GM19467 (cell line): ENCODE data around the gene ZNF117.
"Not testable (repeated sequence)": the region's sequence is repeated elsewhere in the genome, so short reads cannot be mapped to it uniquely, and the experiment has no call there.

Experiments
- ATAC-seq: cut with Tn5 transposase; IDR thresholded peaks from one replicate; pipeline ENCODE4 v1.9.1; 2021; ENCODE audit warnings: mild to moderate bottlenecking, moderate library complexity; ENCODE audit not compliant: unreplicated experiment

Gene ZNF117

DNA sequence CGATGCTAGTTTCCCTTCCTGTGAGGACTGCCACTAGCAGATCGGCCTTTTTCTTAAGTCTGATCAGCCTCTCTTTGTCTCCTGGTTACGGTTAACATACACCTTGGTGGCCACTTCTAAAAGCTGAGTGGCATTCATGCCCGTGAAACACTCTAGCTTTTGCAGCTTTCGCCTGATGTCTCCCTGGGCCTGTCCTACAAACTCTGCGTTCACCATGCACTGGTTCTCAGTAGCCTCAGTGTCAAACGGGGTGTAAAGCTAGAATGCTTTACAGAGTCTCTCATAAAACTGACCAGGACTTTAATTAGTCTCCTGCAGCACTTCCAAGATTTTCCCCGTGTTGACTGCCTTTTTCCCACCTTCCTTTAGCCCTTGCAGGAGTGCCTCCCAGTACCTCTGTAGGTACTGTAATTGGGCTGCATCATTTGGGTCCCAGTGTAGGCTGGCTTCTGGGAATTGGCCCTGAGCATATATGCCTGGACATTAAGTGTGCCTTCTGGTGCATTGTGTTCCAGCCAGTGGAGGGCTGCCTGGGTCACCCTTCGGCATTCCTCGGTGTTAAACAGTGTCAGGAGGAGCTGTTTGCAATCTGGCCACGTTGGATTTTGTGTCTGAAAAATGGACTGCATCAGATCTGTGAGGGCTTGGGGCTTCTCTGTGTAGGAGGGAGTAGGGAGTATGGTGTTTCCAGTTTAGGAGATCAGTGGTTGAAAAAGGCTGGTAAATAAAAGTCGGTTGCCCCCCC, 6.5 kb upstream of the ZNF117 start:
- ATAC-seq: no peak

DNA sequence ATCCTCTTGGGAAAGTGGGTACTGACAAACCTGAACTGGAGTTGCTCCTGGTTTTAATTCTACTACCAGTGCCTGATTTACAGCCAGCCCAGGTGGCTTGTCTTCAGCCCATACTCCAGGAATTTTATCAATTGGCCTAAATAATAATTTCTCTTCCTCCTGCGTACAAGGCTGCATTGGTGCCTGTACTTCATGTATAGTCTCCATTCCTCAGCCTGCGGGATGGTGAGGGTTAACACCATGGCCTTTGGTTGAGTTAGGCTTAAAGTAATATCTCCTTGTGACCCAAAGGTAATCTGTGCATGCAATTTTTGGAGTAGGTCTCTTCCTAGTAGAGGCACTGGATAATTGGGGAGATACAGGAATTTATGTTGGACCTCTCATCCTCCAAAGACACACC, 5.5 kb upstream of the ZNF117 start:
- no peak for ATAC-seq

DNA sequence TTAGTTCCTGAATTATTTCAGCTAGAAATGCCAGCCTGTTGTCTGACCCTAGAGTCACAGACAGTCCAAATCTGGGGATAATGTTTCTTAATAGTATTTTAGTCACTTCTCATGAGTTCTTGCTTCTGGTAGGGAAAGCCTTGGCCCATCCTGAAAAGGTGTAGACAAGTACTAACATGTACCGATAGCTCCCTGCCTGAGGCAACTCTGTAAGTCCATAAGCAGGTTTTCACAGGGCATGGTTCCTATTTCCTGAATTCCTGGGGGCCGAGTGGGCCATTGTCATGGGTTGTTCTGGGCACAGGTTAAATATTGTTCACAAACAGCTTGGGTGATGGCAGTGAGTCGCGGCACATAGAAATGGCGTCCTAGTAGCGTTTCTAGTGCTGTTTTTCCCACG, 3.1 kb upstream of the ZNF117 start:
- ATAC-seq: no peak

- ATAC-seq: no peak
Measured at GRCh38 chr7:64992971-64993370, 2.1 kb upstream of the ZNF117 start.

GRCh38 chr7:64990216-64990615, 620 bp downstream of the ZNF117 start:
- ATAC-seq: no peak

DNA sequence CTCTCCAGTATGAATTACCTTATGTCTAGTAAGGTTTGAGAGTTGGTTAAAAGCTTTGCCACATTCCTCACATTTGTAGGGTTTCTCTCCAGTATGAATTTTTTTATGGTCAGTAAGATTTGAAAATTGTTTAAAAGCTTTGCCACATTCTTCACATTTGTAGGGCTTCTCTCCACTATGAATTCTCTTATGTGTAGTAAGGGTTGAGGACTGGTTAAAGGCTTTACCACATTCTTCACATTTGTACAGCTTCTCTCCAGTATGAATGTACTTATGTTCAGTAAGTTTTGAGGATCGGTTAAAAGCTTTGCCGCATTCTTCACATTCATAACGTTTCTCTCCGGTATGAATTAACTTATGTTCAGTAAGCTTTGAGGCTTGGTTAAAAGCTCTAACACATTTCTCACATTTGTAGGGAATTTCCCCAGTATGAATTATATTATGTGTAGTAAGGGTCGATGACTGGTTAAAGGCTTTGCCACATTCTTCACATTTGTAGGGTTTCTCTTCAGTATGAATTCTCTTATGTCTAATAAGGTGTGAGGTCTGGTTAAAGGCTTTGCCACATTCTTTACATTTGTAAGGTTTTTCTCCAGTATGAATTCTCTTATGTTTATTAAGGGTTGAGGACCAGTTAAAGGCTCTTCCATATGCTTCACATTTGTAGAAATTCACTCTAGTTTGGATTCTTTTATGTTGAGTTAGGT, 12.2 kb downstream of the ZNF117 start:
- ATAC-seq: no peak

- no peak for ATAC-seq
Measured at GRCh38 chr7:64965594-64965993, 25.2 kb downstream of the ZNF117 start.

GRCh38 chr7:64959072-64959747, 31.6 kb downstream of the ZNF117 start:
- no peak for ATAC-seq

DNA sequence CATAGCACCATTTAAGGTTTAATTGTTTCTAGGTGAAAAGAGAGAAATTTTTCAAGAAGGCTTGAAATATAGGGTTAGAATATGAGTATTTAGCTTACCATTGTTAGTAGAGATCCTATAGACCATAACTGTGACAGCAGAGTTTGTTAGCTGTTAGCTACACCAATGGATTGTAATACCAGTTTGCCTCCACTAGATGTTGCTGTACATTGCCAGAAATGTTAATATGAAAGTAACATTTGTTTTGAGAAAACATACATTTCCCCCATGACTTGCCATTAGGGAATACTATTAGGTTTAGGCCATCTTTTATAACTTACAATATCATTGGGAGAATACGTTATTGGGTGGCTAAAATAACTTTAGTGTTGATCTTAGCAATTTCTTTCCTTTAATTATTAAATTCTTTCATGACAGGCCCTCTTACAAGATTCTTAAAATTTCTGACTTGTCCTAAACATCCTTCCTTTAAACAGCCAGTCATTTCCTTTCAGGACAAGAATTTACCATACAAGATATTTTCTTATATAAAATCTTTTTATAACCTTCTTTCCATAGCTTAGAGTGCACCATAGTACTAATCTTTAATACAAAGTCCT, 39.5 kb downstream of the ZNF117 start:
- no peak for ATAC-seq

DNA sequence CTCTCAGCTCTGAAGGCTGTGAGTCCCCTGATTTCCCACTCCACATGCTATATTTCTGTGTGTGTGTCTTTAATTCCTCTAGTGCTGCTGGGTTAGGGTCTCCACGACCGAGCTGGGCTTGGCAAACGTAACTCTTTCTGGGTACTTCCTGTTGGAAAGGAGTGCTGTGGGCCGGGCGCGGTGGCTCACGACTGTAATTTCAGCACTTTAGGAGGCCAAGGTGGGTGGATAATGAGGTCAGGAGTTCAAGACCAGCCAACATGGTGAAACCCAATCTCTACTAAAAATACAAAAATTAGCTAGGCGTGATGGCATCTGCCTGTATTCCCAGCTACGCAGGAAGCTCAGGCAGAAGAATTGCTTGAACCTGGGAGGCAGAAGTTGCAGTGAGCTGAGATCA, 40.2 kb downstream of the ZNF117 start:
- not testable (repeated sequence) for ATAC-seq

DNA sequence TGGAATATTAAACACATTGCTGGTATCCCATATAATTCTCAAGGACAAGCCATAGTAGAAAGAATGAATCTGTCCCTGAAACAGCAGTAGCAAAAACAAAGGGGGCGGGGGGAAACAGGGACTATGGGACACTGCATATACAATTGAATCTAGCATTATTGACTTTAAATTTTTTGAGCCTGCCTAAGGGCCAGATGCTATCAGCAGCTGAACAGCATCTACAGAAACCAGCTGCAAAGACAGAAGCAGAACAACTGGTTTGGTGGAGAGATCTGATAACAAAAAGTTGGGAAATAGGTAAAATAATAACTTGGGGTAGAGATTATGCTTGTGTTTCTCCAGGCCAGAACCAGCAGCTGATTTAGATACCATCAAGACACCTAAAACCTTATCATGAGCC, 42.1 kb downstream of the ZNF117 start:
- not testable (repeated sequence) for ATAC-seq

DNA sequence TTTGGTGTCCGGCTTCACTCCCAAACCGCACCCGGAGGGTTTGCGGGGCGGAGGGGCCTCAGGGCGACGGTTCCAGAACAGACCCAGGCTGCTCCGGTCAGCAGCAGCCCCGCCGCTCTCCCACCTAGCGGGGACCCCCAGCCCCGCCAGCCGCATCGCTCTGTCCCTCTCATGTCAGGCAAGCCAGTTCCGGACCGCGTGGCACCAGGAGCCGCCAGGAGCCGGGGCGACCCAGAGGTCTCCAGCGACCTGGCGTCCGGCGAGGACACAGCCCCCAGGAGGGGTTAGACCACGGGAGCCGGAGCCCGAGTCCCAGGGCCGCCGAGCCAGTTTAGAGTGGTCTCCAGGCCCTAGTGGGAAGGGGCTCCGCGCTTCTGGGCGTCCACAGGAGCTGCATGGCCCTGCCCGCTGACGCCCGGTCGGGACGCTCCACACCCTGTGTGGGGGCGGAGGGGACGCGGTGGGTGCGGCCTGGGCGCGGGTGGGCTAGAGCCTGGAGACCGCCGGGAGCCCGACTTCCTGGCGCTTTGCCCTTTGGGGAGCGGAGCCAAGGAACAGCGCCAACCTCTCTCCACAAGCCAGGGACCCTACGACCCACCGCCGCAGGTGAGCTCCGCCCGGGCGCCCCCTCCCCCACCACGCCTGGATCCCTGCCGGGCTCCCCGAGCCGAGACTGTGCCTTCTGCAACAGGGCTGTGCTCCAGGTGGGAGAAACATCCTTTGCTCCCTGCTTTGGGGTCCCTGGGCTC, 43.4 kb downstream of the ZNF117 start:
- ATAC-seq: no peak

DNA sequence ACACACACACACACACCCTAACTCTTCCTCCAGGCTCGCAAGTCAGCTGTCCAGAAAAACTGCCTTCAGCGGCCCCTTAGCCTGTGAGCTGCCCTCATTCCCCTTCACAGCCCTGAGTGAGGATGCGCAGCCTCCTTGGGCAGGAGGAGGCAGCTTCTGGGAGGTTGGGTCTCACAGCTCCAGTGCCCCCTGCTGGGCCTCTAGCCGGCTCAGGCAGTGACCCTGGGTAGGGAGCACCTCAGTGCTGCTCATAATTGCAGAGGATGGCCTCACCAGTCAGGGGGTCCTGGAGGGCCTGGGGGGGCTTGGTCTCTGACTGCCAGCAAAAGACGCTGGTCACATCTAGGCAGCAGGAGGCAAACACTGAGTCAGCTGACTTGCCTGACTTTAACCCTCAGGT, 44.1 kb downstream of the ZNF117 start:
- ATAC-seq: no peak

- ATAC-seq: no peak
Measured at GRCh38 chr7:64945503-64946175, 45.2 kb downstream of the ZNF117 start.

- not testable (repeated sequence) for ATAC-seq
Measured at GRCh38 chr7:64944667-64945502, 46.0 kb downstream of the ZNF117 start.

DNA sequence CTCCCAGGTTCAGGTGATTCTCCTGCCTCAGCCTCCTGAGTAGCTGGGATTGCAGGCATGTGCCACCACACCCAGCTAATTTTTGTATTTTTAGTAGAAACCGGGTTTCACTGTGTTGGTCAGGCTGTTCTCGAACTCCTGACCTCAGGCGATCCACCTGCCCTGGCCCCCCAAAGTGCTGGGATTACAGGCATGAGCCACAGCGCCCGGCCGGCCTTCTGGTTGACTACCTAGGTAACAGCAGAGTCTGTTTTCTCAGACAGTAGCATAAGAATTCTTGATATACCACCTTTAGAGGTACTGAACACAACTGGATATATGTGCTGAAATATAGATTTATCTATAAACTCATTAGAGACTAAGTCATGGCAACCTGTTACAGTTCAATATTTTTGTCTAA, 50.8 kb downstream of the ZNF117 start:
- ATAC-seq: not testable (repeated sequence)

GRCh38 chr7:64938540-64938939, 52.3 kb downstream of the ZNF117 start:
- ATAC-seq: no peak

GRCh38 chr7:64934478-64934877, 56.4 kb downstream of the ZNF117 start:
- ATAC-seq: no peak
